H1 (cell line): ENCODE results near the gene EAF2.

Source experiments
- BACH1 ChIP-seq: IDR thresholded peaks from 2 replicates; pipeline ENCODE4 v1.6.1; 2012; ENCODE audit warnings: low read length, improper control_type of control experiment
- CEBPB ChIP-seq: IDR thresholded peaks from 2 replicates; pipeline ENCODE4 v1.6.1; 2012; ENCODE audit warnings: low read depth, low read length
- CHD1 ChIP-seq: IDR thresholded peaks from 2 replicates; pipeline ENCODE4 v1.6.1; 2012; ENCODE audit warnings: low read depth, low read length, improper control_type of control experiment
- CTCF ChIP-seq, 3 experiments: IDR thresholded peaks; 1 replicate in 2 of 3; 2 replicates in 1 of 3; pipeline versions ENCODE4 v1.5.1 to v1.6.1; 2011; ENCODE audit warnings: low read length in 3 of 3, mild to moderate bottlenecking in 3 of 3, inconsistent platforms in 2 of 3, low read depth in 1 of 3, moderate library complexity in 1 of 3; ENCODE audit not compliant: insufficient read depth in 1 of 3; ENCODE audit errors: control extremely low read depth in 1 of 3
- GTF2F1 ChIP-seq: IDR thresholded peaks from 2 replicates; pipeline ENCODE4 v1.6.1; 2012; ENCODE audit warnings: low read depth, low read length, improper control_type of control experiment, borderline replicate concordance
- KDM1A ChIP-seq: fragments of 200-600, 300-600 bp; sonication (generic); IDR thresholded peaks from 2 replicates; pipeline ENCODE4 v1.7.1; 2016; ENCODE audit warnings: mild to moderate bottlenecking, low read length, borderline replicate concordance
- KDM5A ChIP-seq: fragments of 200-600 bp; IDR thresholded peaks from 2 replicates; pipeline ENCODE4 v1.7.1; 2012; ENCODE audit warnings: mild to moderate bottlenecking, low read length, inconsistent platforms, mixed read lengths
- POLR2A ChIP-seq, 2 experiments: IDR thresholded peaks; 1 replicate in 1 of 2; 2 replicates in 1 of 2; pipeline ENCODE4 v1.6.1; 2011; ENCODE audit warnings: low read depth in 2 of 2, low read length in 2 of 2, mild to moderate bottlenecking in 2 of 2; ENCODE audit errors: control extremely low read depth in 1 of 2
- POLR2AphosphoS5 ChIP-seq: IDR thresholded peaks from 2 replicates; pipeline ENCODE4 v1.6.1; 2011; ENCODE audit warnings: low read depth, low read length
- RXRA ChIP-seq: IDR thresholded peaks from 2 replicates; pipeline ENCODE4 v1.6.1; 2011; ENCODE audit warnings: low read depth, mild to moderate bottlenecking, low read length, moderate library complexity; ENCODE audit not compliant: insufficient read depth
- SUZ12 ChIP-seq: fragments of 200-600 bp; sonication (generic); IDR thresholded peaks from 2 replicates; pipeline ENCODE4 v1.6.1; 2012; ENCODE audit warnings: mild to moderate bottlenecking, inconsistent platforms, low read length, moderate library complexity, mixed read lengths
- USF2 ChIP-seq: IDR thresholded peaks from 2 replicates; pipeline ENCODE4 v1.6.1; 2011; ENCODE audit warnings: low read length, improper control_type of control experiment
- ZNF274 ChIP-seq: IDR thresholded peaks from 2 replicates; pipeline ENCODE4 v1.7.0; 2012; ENCODE audit warnings: low read length, borderline replicate concordance; ENCODE audit errors: extremely low read depth

GRCh38 chr3:121822973-121823372 is 12.0 kb upstream of the EAF2 start:
- TF ChIP-seq GTF2F1 (no peak), KDM5A (no peak), CTCF (IDR thresholded peaks at IDR 0.05; ENCODE audit: control extremely low read depth in 1 of 3, insufficient read depth in 1 of 3, low read depth in 1 of 3, low read length in 3 of 3) (no peak), ZNF274 (no peak), USF2 (no peak), RXRA (no peak), POLR2A (IDR thresholded peaks at IDR 0.05; ENCODE audit: control extremely low read depth in 1 of 2, low read depth in 2 of 2, low read length in 2 of 2) (no peak), POLR2AphosphoS5 (no peak), CHD1 (no peak), CEBPB (no peak), KDM1A (no peak), SUZ12 (no peak), BACH1 (no peak)
